ENCODE measurements around the gene FILIP1. TPM values are rescaled to one million over a fixed set of nuclear protein-coding genes. Genes with fewer than 3 reads are reported as not detected.
"Not testable (repeated sequence)": the region's sequence is repeated elsewhere in the genome, so short reads cannot be mapped to it uniquely, and the experiment has no call there.

The FILIP1 gene
- total and polyA plus RNA-seq, 2 donors from 2014 or later, result 0.80 to 4.6 TPM

DNA sequence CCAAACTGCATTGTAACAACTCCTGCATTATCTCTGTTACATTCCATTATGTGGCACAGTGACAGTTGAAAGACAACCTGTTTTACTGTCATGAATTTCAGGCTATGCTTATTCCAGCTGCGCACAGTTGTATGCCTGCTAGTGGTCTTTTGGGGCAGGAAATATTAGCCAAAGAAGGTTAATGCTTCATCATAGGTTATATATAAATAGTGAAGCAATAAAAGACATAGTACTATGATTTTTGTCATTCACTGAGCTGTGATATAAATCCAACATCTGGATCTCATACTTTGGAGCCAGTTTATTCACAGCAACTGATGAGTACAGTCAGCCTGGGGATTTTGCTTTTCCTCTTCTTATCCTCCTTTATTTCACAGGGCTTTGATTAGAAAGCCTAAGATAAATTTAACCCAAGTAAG is 55.6 kb downstream of the FILIP1 start:
- H3K9me3 ChIP-seq (ENCODE audit: control insufficient read depth in 2 of 3, insufficient read depth in 1 of 3, low read length in 3 of 3), result no peaks in the 10 kb centered on the region
- no peaks in the 10 kb centered on the region for H3K36me3 ChIP-seq (ENCODE audit: control insufficient read depth in 2 of 3, insufficient read depth in 3 of 3, low read length in 3 of 3)
- intact Hi-C loops (cut with DNase I), result no loop called here
- no peak overlapping the region for H3K4me3 ChIP-seq (ENCODE audit: low read length in 3 of 3)
- H3K9ac ChIP-seq (ENCODE audit: low read length in 3 of 3), result no peak overlapping the region
- peaks cover 0 to 3% (median 0%) of the 10 kb centered on the region in 3 donors for H3K4me1 ChIP-seq (ENCODE audit: control insufficient read depth in 2 of 3, insufficient read depth in 2 of 3, low read depth in 1 of 3, low read length in 3 of 3)
- TF ChIP-seq, protein P1, sequence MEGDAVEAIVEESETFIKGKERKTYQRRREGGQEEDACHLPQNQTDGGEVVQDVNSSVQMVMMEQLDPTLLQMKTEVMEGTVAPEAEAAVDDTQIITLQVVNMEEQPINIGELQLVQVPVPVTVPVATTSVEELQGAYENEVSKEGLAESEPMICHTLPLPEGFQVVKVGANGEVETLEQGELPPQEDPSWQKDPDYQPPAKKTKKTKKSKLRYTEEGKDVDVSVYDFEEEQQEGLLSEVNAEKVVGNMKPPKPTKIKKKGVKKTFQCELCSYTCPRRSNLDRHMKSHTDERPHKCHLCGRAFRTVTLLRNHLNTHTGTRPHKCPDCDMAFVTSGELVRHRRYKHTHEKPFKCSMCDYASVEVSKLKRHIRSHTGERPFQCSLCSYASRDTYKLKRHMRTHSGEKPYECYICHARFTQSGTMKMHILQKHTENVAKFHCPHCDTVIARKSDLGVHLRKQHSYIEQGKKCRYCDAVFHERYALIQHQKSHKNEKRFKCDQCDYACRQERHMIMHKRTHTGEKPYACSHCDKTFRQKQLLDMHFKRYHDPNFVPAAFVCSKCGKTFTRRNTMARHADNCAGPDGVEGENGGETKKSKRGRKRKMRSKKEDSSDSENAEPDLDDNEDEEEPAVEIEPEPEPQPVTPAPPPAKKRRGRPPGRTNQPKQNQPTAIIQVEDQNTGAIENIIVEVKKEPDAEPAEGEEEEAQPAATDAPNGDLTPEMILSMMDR (IDR thresholded peaks at IDR 0.05; ENCODE audit: borderline replicate concordance, extremely low read depth, insufficient read depth), result no peak
- DNase-seq (no peak), FAIRE-seq (no peak)
- no peaks in the 10 kb centered on the region for H3K27me3 ChIP-seq (ENCODE audit: control insufficient read depth, insufficient read depth, low read length)
- H3K27ac ChIP-seq (ENCODE audit: low read depth in 2 of 2, low read length in 2 of 2), result no peak overlapping the region

DNA sequence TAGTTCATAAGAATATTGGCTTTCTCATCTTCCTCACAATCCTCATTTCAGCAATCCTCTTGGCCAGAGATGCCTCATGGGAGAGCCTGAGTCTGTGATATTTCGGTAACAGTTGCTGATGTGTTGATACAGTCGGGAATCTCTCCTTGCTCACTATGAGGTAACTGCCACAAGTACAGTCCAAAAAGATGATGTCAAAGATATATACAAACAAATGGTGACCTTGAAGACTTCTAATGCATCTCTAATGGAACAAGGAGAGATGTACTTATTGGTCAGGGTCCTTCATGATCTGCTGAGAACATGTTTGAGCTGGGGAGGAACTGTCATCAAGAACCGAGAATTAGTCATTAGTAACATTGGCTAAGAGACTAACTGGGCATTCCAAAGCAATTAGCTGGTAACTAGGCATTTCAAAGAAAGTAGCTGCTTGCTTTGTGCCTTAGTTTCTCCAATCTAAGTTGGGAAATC is 56.1 kb downstream of the FILIP1 start:
- TF ChIP-seq, protein P1 (IDR thresholded peaks at IDR 0.05; ENCODE audit: borderline replicate concordance, extremely low read depth, insufficient read depth), result no peak
- DNase-seq (no peak), FAIRE-seq (no peak)
- no peaks in the 10 kb centered on the region for H3K9me3 ChIP-seq (ENCODE audit: control insufficient read depth in 2 of 3, insufficient read depth in 1 of 3, low read length in 3 of 3)
- H3K4me1 ChIP-seq (ENCODE audit: control insufficient read depth in 2 of 3, insufficient read depth in 2 of 3, low read depth in 1 of 3, low read length in 3 of 3), result peaks cover 0 to 3% (median 0%) of the 10 kb centered on the region in 3 donors
- no peak overlapping the region for H3K27ac ChIP-seq (ENCODE audit: low read depth in 2 of 2, low read length in 2 of 2)
- H3K36me3 ChIP-seq (ENCODE audit: control insufficient read depth in 2 of 3, insufficient read depth in 3 of 3, low read length in 3 of 3), result no peaks in the 10 kb centered on the region
- H3K27me3 ChIP-seq (ENCODE audit: control insufficient read depth, insufficient read depth, low read length), result no peaks in the 10 kb centered on the region
- H3K9ac ChIP-seq (ENCODE audit: low read length in 3 of 3), result no peak overlapping the region
- no peak overlapping the region for H3K4me3 ChIP-seq (ENCODE audit: low read length in 3 of 3)
- intact Hi-C loops (cut with DNase I), result no loop called here

DNA sequence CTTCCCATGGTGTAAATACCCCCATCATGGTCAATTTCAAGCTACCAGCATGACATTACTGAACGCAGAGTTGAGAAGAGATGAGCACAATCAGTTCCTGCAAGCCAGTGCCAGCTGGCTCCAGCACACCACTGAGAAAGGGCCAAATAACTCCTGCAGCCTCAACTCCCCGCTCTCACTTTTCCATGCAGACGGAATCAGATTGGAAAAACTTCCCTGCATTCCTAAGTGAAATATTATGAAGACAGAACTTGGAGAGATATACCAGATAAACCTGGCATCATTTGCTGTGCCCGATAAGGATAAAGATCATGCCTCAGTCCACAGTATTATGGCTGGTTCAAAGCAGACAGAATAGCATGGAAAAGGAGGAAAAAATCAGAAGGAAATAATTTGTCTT is 56.7 kb downstream of the FILIP1 start:
- H3K4me3 ChIP-seq (ENCODE audit: low read length in 3 of 3), result no peak overlapping the region
- H3K27ac ChIP-seq (ENCODE audit: low read depth in 2 of 2, low read length in 2 of 2), result no peak overlapping the region
- H3K9me3 ChIP-seq (ENCODE audit: control insufficient read depth in 2 of 3, insufficient read depth in 1 of 3, low read length in 3 of 3), result no peaks in the 10 kb centered on the region
- no peak for FAIRE-seq
- H3K4me1 ChIP-seq (ENCODE audit: control insufficient read depth in 2 of 3, insufficient read depth in 2 of 3, low read depth in 1 of 3, low read length in 3 of 3), result peaks cover 0 to 3% (median 0%) of the 10 kb centered on the region in 3 donors
- intact Hi-C loops (cut with DNase I), result no loop called here
- H3K9ac ChIP-seq (ENCODE audit: low read length in 3 of 3), result no peak overlapping the region
- no peak for DNase-seq
- H3K27me3 ChIP-seq (ENCODE audit: control insufficient read depth, insufficient read depth, low read length), result no peaks in the 10 kb centered on the region
- H3K36me3 ChIP-seq (ENCODE audit: control insufficient read depth in 2 of 3, insufficient read depth in 3 of 3, low read length in 3 of 3), result no peaks in the 10 kb centered on the region
- TF ChIP-seq, protein P1 (IDR thresholded peaks at IDR 0.05; ENCODE audit: borderline replicate concordance, extremely low read depth, insufficient read depth), result no peak

DNA sequence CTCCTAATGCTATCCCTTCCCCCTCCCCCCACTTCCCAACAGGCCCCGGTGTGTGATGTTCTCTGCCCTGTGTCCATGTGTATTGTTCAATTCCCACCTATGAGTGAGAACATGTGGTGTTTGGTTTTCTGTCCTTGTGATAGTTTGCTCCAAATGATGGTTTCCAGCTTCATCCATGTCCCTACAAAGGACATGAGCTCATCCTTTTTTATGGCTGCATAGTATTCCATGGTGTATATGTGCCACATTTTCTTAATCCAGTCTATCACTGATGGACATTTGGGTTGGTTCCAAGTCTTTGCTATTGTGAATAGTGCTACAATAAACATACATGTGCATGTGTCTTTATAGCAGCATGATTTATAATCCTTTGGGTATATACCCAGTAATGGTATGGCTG is 60.8 kb downstream of the FILIP1 start:
- H3K4me1 ChIP-seq (ENCODE audit: control insufficient read depth in 2 of 3, insufficient read depth in 2 of 3, low read depth in 1 of 3, low read length in 3 of 3); H3K4me3 ChIP-seq (ENCODE audit: low read length in 3 of 3); H3K27me3 ChIP-seq (ENCODE audit: control insufficient read depth, insufficient read depth, low read length); H3K27ac ChIP-seq (ENCODE audit: low read depth in 2 of 2, low read length in 2 of 2); H3K36me3 ChIP-seq (ENCODE audit: control insufficient read depth in 2 of 3, insufficient read depth in 3 of 3, low read length in 3 of 3); DNase-seq; H3K9ac ChIP-seq (ENCODE audit: low read length in 3 of 3); intact Hi-C loops (cut with DNase I); FAIRE-seq; H3K9me3 ChIP-seq (ENCODE audit: control insufficient read depth in 2 of 3, insufficient read depth in 1 of 3, low read length in 3 of 3): not testable (repeated sequence)

All from kidney (tissue), 14 donors.